K562 (cell line): ENCODE results near the gene PIK3CD. TPM values are rescaled to one million over a fixed set of nuclear protein-coding genes. Genes with fewer than 3 reads are reported as not detected.

Experiments used
- ATAC-seq: fragments of 200-7000 bp; cut with Tn5 transposase; 3 replicates; pipeline ENCODE4 v1.9.1; 2020; ENCODE audit warnings: moderate library complexity
- BruUV-seq: library from RNA; stranded (reverse); fragments of 400-500 nt; replicated peaks from 2 replicates; lab custom pipeline; 2021; lab: Mats Ljungman, UMichigan
- CTCF ChIA-PET: fragments of 300-600 bp; formaldehyde crosslinking; extraction: SDS; loops from one replicate; lab custom pipeline; 2021; ENCODE audit warnings: low intra/inter-chr PET ratio; lab: Yijun Ruan, JAX
- POLR2A ChIA-PET: fragments of 300-600, 350-650 bp; sonication (Branson Sonifier 250); formaldehyde crosslinking; extraction: SDS; loops from one replicate; lab custom pipeline; 2021; ENCODE audit warnings: antibody characterized with exemption, inconsistent platforms; lab: Yijun Ruan, JAX
- DNase-seq, 4 experiments: peaks; one replicate each; pipeline versions ENCODE4 v3.0.0 to v3.0.0-alpha.2; 2011 to 2018; ENCODE audit warnings: low spot score in 3 of 4, mixed read lengths in 3 of 4; ENCODE audit errors: extremely low read depth in 1 of 4
- FAIRE-seq: peaks from 2 replicates; lab custom pipeline; 2011; peaks lifted over from hg19 to GRCh38; lab: Jason Lieb, UNC
- H2AFZ ChIP-seq: 2 replicates; pipeline ENCODE4 v1.6.0; 2011; ENCODE audit warnings: low read depth, low read length, control low read depth, inconsistent platforms
- H3K27ac ChIP-seq: fragments of 200-600 bp; 3 replicates; pipeline ENCODE4 v1.8.0; 2011; ENCODE audit warnings: low read depth, mild to moderate bottlenecking, control low read depth, inconsistent platforms, low read length, moderate library complexity, mixed read lengths; ENCODE audit errors: extremely low read depth
- H3K27me3 ChIP-seq, 2 experiments: fragments of 300-600 bp in 1 of 2; 2 replicates in 1 of 2; 3 replicates in 1 of 2; pipeline versions ENCODE4 v1.6.0 to v1.8.0; 2011; ENCODE audit warnings: inconsistent platforms in 2 of 2, low read length in 2 of 2, mild to moderate bottlenecking in 1 of 2, mixed read lengths in 1 of 2, moderate library complexity in 1 of 2; ENCODE audit not compliant: control insufficient read depth in 2 of 2, insufficient read depth in 2 of 2
- H3K36me3 ChIP-seq: fragments of 300-600 bp; 3 replicates; pipeline ENCODE4 v1.8.0; 2011; ENCODE audit warnings: mild to moderate bottlenecking, low read length, inconsistent platforms; ENCODE audit not compliant: control insufficient read depth, insufficient read depth
- H3K4me1 ChIP-seq, 2 experiments: fragments of 200-600 bp in 1 of 2; replicated peaks in 1 of 2; 2 replicates in 1 of 2; 3 replicates in 1 of 2; pipeline versions ENCODE4 v1.5.1 to v1.8.0; 2011; ENCODE audit warnings: inconsistent platforms in 2 of 2, low read length in 2 of 2, mild to moderate bottlenecking in 1 of 2, mixed read lengths in 1 of 2, moderate library complexity in 1 of 2; ENCODE audit not compliant: control insufficient read depth in 2 of 2, insufficient read depth in 2 of 2
- H3K4me2 ChIP-seq: 2 replicates; pipeline ENCODE4 v1.6.1; 2011; ENCODE audit warnings: low read length, control low read depth, inconsistent platforms, mixed read lengths; ENCODE audit not compliant: insufficient read depth
- H3K4me3 ChIP-seq: fragments of 200-600 bp; sonication (generic), shearing (Covaris generic); 2 replicates; pipeline ENCODE4 v1.5.1; 2016; ENCODE audit warnings: control low read depth, inconsistent platforms
- H3K79me2 ChIP-seq: fragments of 200-600 bp; 3 replicates; pipeline ENCODE4 v1.8.0; 2011; ENCODE audit warnings: low read length, inconsistent platforms; ENCODE audit not compliant: control insufficient read depth, insufficient read depth
- H3K9ac ChIP-seq, 2 experiments: 2 replicates each; pipeline versions ENCODE4 v1.6.0 to v1.6.1; 2011; ENCODE audit warnings: low read depth in 2 of 2, low read length in 2 of 2, control low read depth in 1 of 2, inconsistent platforms in 1 of 2, mild to moderate bottlenecking in 1 of 2, mixed read lengths in 1 of 2; ENCODE audit not compliant: insufficient read depth in 1 of 2
- H3K9me1 ChIP-seq: one replicate; pipeline ENCODE4 v1.6.0; 2011; ENCODE audit warnings: inconsistent platforms, mild to moderate bottlenecking, low read length, moderate library complexity; ENCODE audit not compliant: control insufficient read depth, insufficient read depth
- H3K9me3 ChIP-seq: replicated peaks from 2 replicates; pipeline ENCODE4 v1.5.1; 2011; ENCODE audit warnings: low read depth, low read length, inconsistent platforms; ENCODE audit not compliant: control insufficient read depth, insufficient read depth
- H4K20me1 ChIP-seq: replicated peaks from 2 replicates; pipeline ENCODE4 v1.6.1; 2011; ENCODE audit warnings: low read length, inconsistent platforms, mixed read lengths; ENCODE audit not compliant: control insufficient read depth, insufficient read depth
- MAFG ChIP-seq: fragments of 450-650 bp; conservative IDR thresholded peaks from 2 replicates; pipeline ENCODE4 v1.6.1; 2016; ENCODE audit warnings: missing genetic modification characterization, missing compliant biosample characterization
- POLR2AphosphoS5 ChIP-seq: IDR thresholded peaks from 2 replicates; pipeline ENCODE4 v1.6.1; 2011; ENCODE audit warnings: mild to moderate bottlenecking, low read depth, low read length, moderate library complexity; ENCODE audit not compliant: control insufficient read depth, insufficient read depth
- RAD21 ChIP-seq, 2 experiments: fragments of 250-450 bp in 1 of 2; fragments of 450-650 bp in 1 of 2; sonication (Bioruptor Pico) in 1 of 2; formaldehyde crosslinking in 1 of 2; IDR thresholded peaks in 1 of 2; conservative IDR thresholded peaks in 1 of 2; 2 replicates each; pipeline versions ENCODE4 v1.4.0 to v1.8.0; 2020 to 2022; ENCODE audit warnings: mild to moderate bottlenecking in 2 of 2, moderate library complexity in 1 of 2
- SUPT5H ChIP-seq: fragments of 450-650 bp; IDR thresholded peaks from 2 replicates; pipeline ENCODE4 v1.6.1; 2016
- ZNF316 ChIP-seq: fragments of 450-650 bp; IDR thresholded peaks from 2 replicates; pipeline ENCODE4 v1.6.1; 2016
- ZNF609 ChIP-seq: sonication (generic); formaldehyde crosslinking; IDR thresholded peaks from 2 replicates; pipeline ENCODE4 v1.8.1; 2023; ENCODE audit warnings: missing genetic modification reagents, mild to moderate bottlenecking, borderline replicate concordance
- WGBS: fragments of 100-300 bp; shearing (Covaris generic); methylation state at CpG from one replicate; pipeline ENCODE4 v1.1.6; 2016; ENCODE audit warnings: low coverage, mixed read lengths; ENCODE audit not compliant: insufficient coverage; ENCODE audit errors: missing lambda C conversion rate; 5-methylcytosine and 5-hydroxymethylcytosine counted together
- in situ Hi-C: fragments of 300-500 bp; cut with MboI; formaldehyde crosslinking; loops from 4 replicates; pipeline ENCODE4 v1.15.0; 2018; ENCODE audit warnings: inconsistent platforms, mixed read lengths
- intact Hi-C: fragments of 100-400 bp; cut with micrococcal nuclease; formaldehyde crosslinking; loops from 2 replicates; pipeline ENCODE4 v1.14.2; 2022
- polyA plus RNA-seq, 8 experiments: library from polyadenylated mRNA; depleted of rRNA in 4 of 8; stranded (reverse) in 5 of 8; unstranded in 3 of 8; fragments of >200 nt; fragmentation: Nextera tagmentation in 2 of 8; fragmentation: Illumina TruSeq in 1 of 8; extraction: Ambion mirVana in 2 of 8; extraction: Trizol in 1 of 8; gene quantifications; 2 replicates each; pipeline versions ENCODE4 v1.2.1 to v1.2.3, GENCODE V29; 2011 to 2014; ENCODE audit warnings: inconsistent platforms in 1 of 8, missing spikeins in 1 of 8
- total RNA-seq, 7 experiments: library from RNA; depleted of rRNA in 6 of 7; stranded (reverse); fragments of >200 nt in 6 of 7; fragmentation: Illumina TruSeq in 2 of 7; extraction: Trizol in 2 of 7; gene quantifications; 2 replicates each; pipeline versions ENCODE4 v1.2.1 to v1.2.3, GENCODE V29; 2011 to 2021; ENCODE audit warnings: low replicate concordance in 1 of 7

Gene PIK3CD
- total and polyA plus RNA-seq, 9 of the 15 experiments (the other 6 are each of a cell fraction or from before 2014, with no cell fraction given) = 1.8 to 20.8 (median 7.2) TPM

GRCh38 chr1:9613625-9614299 lies 37.8 kb upstream of the PIK3CD start:
- Histone ChIP-seq H3K27me3 (peaks cover under 1 to 10% of the 10 kb centered on the region in 2 experiments; a peak in 3 of 5 replicates), H3K36me3 (peaks cover 51% of the 10 kb centered on the region; the same call in 2 of the 3 replicates), H2AFZ (no peak overlapping the region), H3K9me3 (no peaks in the 10 kb centered on the region), H3K4me3 (no peak overlapping the region), H3K27ac (no peak overlapping the region), H4K20me1 (no peaks in the 10 kb centered on the region; the same call in 1 of the 2 replicates), H3K9ac (no peak overlapping the region), H3K4me1 (peaks cover 4 to 23% of the 10 kb centered on the region in 2 experiments; a peak in 3 of 5 replicates), H3K79me2 (no peaks in the 10 kb centered on the region), H3K4me2 (no peak overlapping the region), H3K9me1 (no peaks in the 10 kb centered on the region)
- 0 out of 2 replicates have a peak, but pooled peaks have one; percentile 19 for TF ChIP-seq SUPT5H
- TF ChIP-seq ZNF609 (CRISPR knock-in tag) = no peak
- TF ChIP-seq MAFG = 0 out of 2 replicates have a peak, but pooled peaks have one; percentile 19
- TF ChIP-seq ZNF316 = 0 out of 2 replicates have a peak, but pooled peaks have one; percentile 32
- no peak for TF ChIP-seq POLR2AphosphoS5
- TF ChIP-seq RAD21 (CRISPR knock-in tag; conservative IDR thresholded peaks at IDR 0.05 in 1 of 2, IDR thresholded peaks at IDR 0.05 in 1 of 2) = no peak
- DNase-seq (no peak), FAIRE-seq (no peak), ATAC-seq (no peak)
- in situ Hi-C loops = no loop called here
- BruUV-seq = no TSS peak
- intact Hi-C loops = no loop called here
- CTCF ChIA-PET = interaction anchor here (1.8 kb wide), 1 partner anchor 254 kb away, joined by 4 read pairs; no protein-coding TSS in a partner anchor
- 89% methylated on average over 16 of the region's 17 CpGs for WGBS
- POLR2A ChIA-PET = interaction anchor here (1.4 kb wide), 1 partner anchor 26 kb away, joined by 5 read pairs; the partner anchor contains the start of gene TMEM201
